Cardiac ventricle fibroblast (primary cell): Measurements from ENCODE around the gene COQ10B. TPM values are rescaled to one million over a fixed set of nuclear protein-coding genes. Genes with fewer than 3 reads are reported as not detected.

ENCODE experiments used
- total RNA-seq: library from RNA; depleted of rRNA; stranded (reverse); fragments of >200 nt; gene quantifications from 2 replicates; pipeline ENCODE4 v1.2.3, GENCODE V29; 2015

COQ10B gene
- 19.3 and 22.3 TPM in 2 replicates for total RNA-seq

GRCh38 chr2:197453123-197453913 is at the start of gene COQ10B:
Gene COQ10B, plus strand, starts transcription at chr2:197453552. Its CDS starts 9 bp downstream, at chr2:197453561.

GRCh38 chr2:197434541-197435513 is 18.5 kb upstream of the COQ10B start, which contains the start of gene SF3B1:
Gene SF3B1, minus strand, starts transcription at chr2:197435028. Its CDS starts 29 bp downstream, at chr2:197434999.

GRCh38 chr2:197499594-197500502 is 46.5 kb downstream of the COQ10B start, which contains the start of the genes HSPD1 and HSPE1:
Gene HSPD1, minus strand, starts transcription at chr2:197499840. Its CDS starts 992 bp downstream, at chr2:197498848.
Gene HSPE1, plus strand, starts transcription at chr2:197500379. Its CDS starts 58 bp downstream, at chr2:197500437.

GRCh38 chr2:197515739-197516392 is 62.5 kb downstream of the COQ10B start, which contains the start of gene MOB4:
Gene MOB4, plus strand, starts transcription at chr2:197516066. Its CDS starts 21 bp downstream, at chr2:197516087.

Other genes with a start within 250 kb of the COQ10B start
- gene ANKRD44, start 142.8 kb upstream of the COQ10B start, total RNA-seq: 2.8 and 4.7 TPM in 2 replicates
- gene SF3B1, start 18.5 kb upstream of the COQ10B start, total RNA-seq: 115 and 124 TPM in 2 replicates
- 112 and 113 TPM in 2 replicates for gene HSPD1, start 46.3 kb downstream of the COQ10B start, total RNA-seq
- 90.4 and 109 TPM in 2 replicates for gene HSPE1, start 46.8 kb downstream of the COQ10B start, total RNA-seq
- gene MOB4, start 62.5 kb downstream of the COQ10B start, total RNA-seq: 20.1 and 26.8 TPM in 2 replicates
- 16.2 and 18.1 TPM in 2 replicates for gene RFTN2, start 222.0 kb downstream of the COQ10B start, total RNA-seq